Activated CD4-positive, CD25-positive, alpha-beta regulatory T cell treated with anti-CD3 and anti-CD28 coated beads, Interleukin-2, amount 50 U/mL, for 24 hours (primary cell): Measurements from ENCODE around the gene KNDC1.

ENCODE experiments used
- ATAC-seq, 2 donors: fragments of 150-1000 bp; cut with Tn5 transposase; one replicate each; pipeline ENCODE4 v1.10.0; 2021; ENCODE audit warnings: mild to moderate bottlenecking in 1 of 2, moderate library complexity in 1 of 2

Gene KNDC1

DNA sequence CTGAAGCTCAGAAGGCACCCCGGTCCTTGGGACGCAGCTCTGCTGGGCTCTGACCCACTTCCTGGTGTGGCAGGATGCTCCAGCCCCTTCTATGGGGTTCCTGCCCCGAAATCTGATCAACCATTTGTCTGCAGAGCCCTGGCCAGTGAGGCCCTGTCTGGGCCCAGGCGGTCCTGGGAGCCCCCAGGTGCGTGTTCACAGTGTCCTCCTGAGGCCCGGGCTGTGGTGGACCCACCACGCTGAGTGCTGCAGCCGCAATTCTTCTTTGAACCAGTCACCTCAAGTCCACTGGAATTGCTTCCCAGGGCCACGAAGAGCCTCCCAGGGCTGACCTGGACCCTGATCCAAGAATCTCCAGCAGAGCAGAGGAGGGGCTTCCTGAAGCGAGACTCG is 19.1 kb downstream of the KNDC1 start:
- no peak for ATAC-seq

DNA sequence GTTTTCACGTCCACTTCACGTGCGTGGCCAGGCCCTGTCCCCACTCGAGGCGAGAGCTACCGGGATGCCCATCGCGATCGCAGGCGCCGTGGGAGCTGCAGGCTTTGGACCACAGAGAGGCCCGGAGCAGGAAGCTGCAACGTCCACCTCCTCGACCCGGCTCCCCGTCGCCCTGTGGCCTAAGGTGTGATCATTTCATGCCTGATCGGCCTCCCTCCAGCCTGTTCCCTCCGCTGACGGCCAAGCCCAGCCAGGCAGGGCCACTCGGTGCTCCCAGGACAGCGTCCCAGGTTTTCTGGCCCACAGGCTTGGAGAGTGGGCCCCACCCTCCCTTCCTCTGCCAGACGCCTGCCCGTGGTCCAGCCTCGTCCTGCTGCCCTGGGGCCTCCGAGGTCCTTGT is 19.6 kb downstream of the KNDC1 start:
- no peak for ATAC-seq

DNA sequence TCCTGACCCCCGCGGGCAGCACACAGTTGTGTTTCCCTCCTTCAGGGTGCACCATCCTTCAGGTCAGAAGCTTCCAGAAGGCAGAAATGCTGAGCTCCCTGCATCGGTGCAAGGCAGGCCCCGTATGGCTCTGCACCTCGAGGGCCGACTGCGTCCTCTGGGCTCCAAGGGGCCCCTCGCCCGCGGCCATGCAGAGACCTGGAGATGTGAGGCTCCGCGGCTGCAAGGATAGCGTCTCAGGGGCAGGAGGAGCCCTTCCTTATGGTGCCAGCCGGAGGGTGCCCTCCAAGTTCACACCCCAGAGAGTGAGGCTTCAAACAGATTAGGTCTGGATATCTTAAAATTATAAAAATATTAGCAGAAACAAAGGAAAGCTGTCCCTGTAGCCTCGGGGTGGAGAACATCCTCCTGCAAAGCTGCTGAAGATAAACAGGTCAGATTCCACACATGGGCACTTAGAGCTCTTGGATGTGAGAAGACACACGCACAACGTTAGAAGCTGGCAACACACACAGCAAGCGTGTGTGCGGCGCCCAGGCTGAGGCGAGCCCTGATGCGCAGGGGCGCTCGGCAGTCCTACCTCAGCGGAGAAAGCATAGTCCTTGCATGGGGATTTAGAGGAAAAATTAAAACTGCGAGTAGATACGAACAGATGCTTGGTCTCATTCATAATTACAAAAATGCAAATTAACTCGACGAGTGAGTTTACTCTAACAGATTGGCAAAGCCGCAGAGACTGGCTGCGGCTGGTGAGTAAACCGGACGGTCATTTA is 20.4 kb downstream of the KNDC1 start:
- ATAC-seq: no peak

DNA sequence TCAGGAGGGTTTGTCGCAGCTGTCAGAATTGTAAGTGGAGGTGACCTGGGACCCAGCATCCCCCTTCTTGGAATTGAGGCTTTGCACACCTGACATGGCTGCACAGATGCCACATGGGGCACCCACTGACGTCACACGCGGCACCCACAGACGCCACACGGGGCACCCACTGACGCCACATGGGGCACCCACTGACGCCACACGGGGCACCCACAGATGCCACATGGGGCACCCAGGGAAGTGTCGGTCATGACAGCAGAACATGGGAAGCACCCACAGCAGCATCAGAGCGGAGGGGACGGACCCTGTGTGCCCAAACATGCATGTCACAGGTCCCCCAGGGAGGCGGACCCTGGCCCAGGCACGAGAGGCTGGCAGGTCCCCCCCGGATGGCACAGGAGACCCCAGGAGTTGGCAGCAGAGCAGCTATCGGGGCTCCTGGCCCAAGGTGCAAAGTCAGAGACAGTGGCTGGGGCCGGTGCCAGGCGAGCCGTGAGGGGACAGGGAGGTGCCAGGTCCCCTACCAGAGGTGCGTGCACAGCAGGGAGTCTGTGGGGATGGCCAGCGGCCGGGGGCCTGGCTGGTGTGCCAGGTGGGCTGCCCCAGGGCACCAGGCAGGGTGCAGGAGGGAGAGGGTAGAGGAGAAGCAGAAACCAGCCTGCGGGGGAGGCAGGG is 21.1 kb downstream of the KNDC1 start:
- no peak for ATAC-seq

DNA sequence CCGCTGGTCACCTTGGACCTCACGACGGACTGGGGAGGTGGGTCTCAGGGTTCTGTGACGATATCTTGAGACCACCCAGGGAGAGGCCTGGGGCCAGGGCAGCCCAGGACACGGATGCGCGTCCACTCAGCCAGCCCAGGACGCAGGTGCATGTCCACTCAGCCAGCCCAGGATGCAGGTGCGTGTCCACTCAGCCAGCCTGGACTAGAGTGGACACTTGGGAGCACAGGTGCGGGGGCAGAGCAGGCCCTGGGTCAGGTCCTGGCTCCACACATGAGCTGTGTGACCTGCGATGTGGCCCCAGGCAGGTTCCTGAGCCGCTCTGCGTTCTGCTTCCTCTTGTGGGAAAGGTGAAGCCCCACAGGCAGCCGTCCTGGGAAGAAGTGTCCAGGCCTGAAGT is 22.2 kb downstream of the KNDC1 start:
- ATAC-seq: no peak

DNA sequence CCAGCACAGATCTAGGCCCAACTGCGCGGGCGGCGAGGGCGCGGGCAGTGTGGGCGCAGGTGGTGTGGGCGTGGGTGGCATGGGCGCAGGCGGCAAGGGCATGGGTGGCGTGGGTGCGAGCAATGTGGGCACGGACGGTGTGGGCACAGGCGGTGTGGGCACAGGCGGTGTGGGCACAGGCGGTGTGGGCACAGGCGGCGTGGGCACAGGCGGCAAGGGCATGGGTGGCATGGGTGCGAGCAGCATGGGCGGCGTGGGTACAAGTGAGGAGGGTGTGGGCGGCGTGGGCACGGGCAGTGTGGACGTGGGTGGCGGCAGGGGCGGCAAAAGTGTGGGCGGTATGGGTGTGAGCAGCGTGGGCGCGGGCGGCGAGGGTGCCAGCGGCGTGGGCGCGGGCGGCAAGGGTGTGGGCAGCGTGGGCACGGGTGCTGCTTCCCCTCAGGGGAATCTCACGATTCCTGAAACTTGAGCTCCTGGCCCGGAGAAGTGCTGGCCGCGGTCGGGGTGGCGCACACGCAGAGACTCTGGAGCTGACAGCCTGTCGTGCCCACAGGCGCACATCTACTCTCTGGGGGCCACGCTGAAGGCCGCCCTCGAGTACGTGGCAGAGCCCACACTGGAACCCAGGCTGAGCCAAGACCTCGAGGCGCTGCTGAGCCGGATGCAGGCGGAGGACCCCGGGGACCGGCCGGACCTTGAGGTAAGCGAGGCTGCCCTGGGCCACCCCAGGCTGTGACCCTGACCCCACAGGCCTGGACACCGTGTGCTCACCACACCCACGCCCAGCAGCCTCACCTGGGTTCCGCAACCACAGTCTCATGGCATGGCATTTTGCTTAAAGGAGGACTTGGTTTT is 23.0 kb downstream of the KNDC1 start:
- ATAC-seq: no peak

DNA sequence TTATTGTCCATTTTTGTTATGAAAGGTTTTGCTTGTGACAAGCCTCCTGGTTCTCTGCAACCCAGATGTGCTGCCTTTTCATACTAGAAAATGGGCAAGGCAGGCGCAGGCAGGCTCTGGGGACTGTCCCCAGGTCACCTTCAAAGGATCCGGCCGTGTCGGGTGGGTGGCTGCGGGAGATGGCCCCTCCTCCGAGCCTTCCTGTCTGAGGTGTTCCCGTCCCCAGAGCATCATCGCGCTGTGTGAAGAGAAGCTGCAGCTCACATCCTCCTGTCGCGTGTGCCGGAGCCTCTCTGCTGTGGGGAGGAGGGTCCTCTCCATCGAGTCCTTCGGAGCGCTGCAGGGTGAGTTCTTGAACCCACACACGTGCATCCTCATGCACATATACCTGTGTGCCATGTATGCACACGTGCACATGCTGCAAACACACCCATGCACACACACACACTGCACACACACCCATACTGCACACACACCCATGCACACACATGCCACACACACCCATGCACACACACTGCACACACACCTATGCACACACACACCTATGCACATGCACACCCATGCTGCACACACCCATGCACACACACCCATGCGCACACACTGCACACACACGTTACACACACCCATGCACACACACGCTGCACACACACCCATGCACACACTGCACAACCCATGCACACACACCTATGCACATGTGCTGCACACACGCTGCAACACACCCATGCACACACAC is 23.8 kb downstream of the KNDC1 start:
- no peak for ATAC-seq

DNA sequence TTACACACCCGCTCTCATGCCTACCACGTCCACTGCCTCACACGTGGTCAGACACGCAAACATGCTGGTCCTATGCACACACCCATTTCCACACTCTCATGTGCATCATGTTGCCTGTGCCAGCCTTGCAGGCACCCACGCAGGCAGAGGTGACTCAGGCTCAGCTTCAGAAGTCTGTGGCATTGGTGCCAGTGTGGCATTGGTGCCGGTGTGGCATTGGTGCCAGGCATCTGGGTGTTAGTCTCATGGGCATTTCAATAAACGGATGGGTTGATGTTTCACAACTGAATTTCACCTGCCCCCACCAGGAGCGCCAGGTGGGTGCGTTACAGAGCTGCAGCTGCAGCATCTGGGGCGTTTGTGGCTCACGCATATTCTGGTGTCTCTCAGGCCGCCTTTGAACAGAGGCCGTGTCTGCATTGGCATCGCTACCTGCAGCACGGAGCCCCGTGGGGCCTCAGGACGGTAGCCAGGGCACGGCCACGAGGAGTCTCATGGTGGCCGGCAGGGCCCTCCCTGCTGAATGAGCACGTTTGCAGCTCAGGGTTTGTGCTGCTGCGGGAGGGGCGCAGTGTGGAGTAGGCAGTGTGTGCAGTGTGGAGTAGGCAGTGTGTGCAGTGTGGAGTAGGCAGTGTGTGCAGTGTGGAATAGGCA is 24.7 kb downstream of the KNDC1 start:
- no peak for ATAC-seq

DNA sequence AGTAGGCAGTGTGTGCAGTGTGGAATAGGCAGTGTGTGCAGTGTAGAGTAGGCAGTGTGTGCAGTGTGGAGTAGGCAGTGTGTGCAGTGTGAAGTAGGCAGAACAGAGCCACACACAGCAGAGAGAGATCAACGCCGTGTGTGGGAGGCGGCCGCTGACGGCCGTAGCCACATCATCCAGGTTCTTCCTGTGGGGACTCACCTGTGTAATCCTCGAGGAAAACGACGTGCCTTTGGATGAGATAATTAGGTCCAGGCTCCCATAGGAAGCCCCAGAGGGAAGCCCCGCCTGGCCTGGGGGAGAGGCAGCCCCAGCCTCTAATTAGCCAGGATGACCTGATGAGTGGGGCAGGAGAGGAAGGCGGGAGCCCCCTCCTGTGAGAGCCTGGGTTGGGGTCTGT is 25.4 kb downstream of the KNDC1 start:
- ATAC-seq: no peak

DNA sequence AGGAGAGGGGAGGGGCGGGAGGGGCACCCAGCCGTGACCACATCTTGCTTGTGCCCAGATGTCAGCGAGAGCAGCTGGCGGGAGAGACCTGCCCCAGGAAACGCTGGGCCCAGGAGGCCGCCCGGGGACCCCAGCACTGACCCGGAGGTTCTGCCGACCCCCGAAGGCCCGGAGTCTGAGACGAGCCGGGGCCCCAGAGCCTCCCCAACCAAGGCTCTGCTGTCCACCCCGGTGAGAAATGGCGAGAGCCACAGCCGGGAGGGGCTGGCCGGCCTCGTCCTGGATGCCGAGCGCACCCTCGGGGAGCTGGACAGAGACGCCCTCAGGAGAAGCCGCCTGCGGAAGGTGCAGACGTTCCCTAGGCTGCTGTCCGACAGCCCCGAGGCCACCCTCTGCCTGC is 25.9 kb downstream of the KNDC1 start:
- ATAC-seq: no peak

DNA sequence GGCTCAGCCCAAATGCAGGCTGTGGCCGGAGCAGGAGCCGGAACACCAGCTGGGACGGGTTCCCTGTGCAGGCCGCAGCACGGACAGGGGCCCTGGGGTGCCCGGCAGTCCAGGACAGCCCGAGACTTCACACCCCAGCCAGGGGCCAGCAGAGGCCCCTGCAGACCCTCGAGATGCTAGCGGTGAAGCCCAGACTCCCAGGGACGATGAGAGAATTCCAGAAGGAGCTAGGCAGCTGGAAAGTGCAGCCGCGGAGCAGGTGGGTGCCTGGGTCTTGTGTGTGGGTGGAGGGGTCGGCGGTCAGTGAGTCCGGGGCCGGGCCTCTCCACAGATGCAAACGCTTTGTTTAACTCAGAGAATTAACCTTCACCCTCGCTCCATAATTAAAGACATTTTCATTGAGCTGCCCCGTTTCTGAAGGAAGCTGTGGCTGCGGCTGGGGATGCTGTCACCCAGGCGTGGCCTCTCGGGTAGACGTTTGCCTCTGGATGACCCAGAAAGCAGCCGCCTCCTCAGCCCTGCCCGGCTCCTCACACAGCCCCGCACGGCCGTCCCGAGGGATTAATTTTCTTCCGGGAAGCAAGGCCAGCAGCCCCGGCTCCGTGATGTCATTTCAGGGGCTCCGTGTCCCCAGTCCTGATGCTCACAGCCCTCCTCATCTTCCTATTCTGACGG is 26.5 kb downstream of the KNDC1 start:
- ATAC-seq: no peak

DNA sequence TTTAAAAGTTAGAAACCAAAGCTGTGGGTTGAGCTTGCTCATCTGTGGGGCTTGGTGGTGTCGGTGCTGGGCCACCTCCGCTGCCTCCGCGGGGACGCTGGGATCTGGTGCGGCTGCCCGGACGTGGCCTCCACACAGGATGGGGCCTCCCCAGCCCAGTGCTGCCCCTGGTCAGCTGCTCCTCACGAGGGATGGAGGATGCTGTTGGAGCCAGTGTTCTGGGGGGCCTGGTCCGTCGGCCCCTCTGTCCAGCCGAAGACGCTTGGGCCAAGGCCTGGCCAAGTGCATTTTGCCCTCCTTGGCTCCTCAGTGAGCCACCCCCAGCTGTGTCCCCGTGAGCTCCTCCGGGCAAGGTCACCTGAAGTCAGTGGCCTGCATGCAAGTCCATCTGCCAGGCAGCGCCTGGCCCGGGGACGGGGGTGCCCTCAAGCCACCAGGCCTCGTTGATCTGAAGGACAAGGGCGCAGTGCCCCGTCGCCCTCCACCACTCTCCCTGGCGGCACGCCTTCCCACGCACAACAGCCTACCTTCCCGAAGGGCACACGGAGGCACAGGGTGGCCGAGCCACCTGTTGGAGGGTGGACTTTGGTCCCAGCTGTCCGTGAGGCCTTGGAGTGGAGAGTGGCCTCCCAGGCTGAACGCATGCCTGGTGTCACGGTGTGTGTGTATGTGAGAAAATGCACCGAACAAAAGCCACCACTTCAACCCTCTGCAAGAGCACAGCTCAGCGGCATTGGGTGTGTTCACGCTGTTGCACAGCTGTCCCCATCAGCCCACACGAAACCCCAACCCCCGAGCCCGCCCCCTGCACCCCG is 27.3 kb downstream of the KNDC1 start:
- ATAC-seq: no peak

DNA sequence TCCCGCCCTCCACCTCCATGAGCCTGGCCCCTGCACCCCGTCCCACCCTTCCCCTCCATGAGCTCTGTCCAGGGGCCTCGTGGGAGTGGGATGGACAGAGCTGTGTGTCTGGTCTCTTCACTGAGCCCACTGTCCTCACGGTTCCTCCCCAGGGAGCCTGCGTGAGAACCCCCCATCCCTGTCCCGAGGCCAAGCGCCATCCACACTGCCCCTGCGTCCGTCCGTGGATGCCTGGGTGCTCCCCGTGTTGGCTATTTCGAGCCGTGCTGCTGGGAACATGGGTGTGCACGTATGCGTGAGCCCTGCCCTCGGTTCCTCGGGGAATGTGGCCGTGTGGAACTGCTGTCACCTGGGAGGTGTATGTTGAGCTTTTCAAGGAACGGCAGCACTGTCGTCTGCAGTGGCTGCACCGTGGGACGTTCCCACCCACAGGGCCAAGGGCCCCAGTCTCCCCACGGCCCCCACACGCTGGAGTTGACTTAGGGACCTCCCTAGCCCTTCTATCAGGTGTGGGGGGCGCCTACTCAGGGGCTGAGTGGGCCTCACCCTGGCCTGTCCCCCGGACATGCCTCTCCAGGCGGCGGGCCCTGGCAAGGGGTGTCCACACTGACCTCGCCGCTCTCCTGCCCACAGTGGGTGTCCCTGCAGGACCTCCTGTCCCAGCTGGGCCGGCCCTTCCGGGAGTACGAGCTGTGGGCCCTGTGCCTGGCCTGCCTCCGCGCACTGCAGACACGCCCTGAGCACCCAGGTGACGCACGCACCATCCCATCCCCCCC is 28.1 kb downstream of the KNDC1 start:
- ATAC-seq: no peak

DNA sequence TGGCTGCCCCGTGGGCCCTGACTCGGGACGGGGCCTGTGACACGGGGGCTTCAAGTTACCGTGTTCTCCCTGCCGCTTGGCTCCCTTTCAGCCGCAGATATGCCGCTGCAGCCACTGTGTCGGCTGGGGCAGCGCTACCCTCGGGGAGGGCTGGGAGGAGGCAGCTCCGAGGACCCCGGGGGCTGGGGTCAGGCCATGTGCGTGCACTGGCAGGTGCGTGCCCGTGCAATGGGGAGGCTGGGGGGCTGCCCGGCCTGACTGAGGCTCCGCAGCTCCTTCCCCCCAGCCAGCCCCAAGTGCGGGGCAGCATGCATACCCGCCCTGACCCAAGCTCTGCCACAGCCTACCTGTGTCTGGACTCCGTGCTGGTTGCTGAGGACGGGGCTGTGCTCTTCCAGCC is 29.2 kb downstream of the KNDC1 start:
- no peak for ATAC-seq

DNA sequence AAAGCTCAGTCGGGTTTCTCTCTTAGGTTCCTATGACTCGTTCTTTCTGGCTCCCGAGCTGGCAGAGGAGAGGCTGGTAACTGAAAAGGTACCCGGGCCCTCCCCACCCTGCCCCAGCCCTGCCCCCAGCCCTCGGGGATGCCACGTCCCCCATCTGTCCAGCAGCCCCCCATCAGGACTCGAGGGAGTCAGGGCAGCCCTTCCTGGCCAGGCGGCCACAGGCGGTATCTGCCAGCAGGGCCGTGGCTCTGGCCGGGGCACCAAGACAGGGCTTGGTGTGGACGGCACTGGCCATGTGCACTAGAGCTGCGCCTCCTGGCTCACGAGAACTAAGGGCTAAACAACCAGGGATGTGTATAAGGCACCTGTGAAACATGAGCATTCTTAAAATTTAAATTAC is 29.7 kb downstream of the KNDC1 start:
- no peak for ATAC-seq

DNA sequence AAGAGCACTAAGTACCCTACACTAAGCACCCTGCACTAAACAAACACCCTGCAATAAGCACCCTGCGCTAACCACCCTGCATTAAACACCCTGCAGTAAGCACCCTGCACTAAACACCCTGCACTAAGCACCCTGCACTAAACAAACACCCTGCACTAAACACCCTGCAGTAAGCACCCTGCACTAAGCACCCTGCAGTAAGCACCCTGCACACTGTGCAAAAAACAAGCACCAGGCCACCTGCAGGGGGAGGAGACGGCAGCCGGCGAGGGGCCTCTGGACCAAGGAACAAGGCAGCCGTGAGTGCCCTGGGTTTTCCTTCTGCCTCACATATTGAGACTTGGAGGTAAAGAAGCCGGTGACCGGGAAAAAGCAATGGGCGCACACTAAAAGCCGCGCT is 30.2 kb downstream of the KNDC1 start:
- ATAC-seq: no peak

DNA sequence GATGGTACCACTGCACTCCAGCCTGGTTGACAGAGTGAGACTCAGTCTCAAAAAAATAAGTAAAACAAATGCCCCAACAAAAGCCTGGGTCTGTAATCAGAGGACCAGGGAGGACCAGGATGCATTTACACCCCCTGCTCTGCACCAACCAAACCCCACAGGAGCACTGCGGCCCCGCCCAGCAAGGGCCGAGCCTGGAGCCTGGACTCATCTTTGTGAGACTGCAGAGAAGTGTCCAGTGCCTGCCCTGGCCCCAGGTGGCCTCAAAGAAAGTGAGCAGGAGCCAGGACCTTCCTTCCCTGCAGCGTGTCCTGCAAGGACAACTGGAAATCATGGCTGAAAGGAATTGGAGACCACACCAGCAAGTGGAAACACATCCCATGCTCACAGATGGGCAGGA is 31.6 kb downstream of the KNDC1 start:
- ATAC-seq: no peak

DNA sequence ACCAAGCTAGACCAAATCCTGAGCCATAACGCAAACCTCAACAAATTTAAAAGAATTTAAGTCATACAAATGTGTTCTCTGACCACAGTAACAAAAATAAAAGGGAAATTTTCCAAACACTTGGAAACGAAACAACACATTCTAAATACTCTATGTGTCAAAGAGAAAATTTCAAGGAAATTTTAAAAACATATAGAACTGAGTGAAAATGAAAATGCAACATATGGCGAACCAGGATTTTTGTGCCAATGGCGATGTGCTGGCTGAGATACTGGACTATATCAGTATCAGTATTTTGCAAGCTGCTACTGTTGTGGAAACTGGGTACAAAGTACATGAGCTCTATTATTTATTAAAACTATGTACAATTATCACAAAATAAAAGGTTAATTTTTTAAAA is 34.1 kb downstream of the KNDC1 start:
- no peak for ATAC-seq

DNA sequence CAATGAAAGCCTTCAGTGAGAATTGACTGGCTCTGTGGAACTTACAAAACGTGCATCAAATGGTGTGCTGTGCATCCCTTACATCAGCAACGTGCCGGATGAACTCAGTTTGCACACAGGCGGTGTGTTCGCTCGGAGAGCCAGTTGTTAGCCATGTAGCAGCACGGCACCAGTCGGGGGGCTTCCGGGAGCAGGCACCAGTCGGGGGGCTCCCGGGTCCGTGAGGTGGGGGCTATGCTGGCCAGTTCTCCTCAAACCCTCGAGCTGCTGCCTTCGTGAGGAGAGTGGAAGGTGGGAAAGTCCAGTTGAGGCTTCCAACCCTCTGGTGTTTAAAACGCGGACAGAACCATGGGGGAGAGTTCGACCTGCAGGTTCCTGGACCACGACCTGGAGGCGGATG is 35.1 kb downstream of the KNDC1 start:
- ATAC-seq: no peak

DNA sequence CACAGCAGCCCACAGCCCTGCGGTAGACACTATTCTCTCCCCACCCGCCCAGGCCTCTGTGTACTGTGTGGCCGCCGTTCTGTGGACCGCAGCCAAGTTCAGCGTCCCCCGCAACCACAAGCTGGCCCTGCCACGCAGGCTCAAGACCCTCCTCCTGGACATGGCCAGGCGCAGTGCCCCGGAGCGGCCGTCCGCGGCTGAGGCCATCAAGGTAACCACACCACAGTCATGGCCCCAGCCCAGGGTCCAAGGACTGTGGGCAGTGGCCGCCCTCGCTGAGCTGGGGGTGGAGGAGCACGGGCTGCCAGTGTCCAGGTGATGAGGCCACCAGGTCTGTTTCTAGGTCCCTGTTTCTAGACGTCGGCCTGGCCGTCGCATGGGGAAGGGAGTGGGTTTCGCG is 35.6 kb downstream of the KNDC1 start:
- ATAC-seq: no peak
